ENCODE data around the gene GAL3ST2. TPM values are rescaled to one million over a fixed set of nuclear protein-coding genes. Genes with fewer than 3 reads are reported as not detected.

Gene GAL3ST2
- polyA plus RNA-seq, 1 donor from 2014 or later: not detected

GRCh38 chr2:241815477-241816430 is 39.1 kb downstream of the GAL3ST2 start:
- no peaks in the 10 kb centered on the region for H3K9me3 ChIP-seq (ENCODE audit: low read length)
- H2AFZ ChIP-seq (ENCODE audit: low read depth, low read length): no peak overlapping the region
- no peak overlapping the region for H3K4me2 ChIP-seq (ENCODE audit: low read length)
- H4K20me1 ChIP-seq (ENCODE audit: insufficient read depth): no peaks in the 10 kb centered on the region
- TF ChIP-seq REST (IDR thresholded peaks at IDR 0.05; ENCODE audit: borderline replicate concordance) (no peak), TAF1 (IDR thresholded peaks at IDR 0.05; ENCODE audit: low read depth) (no peak), EZH2 (IDR thresholded peaks at IDR 0.05; ENCODE audit: borderline replicate concordance, insufficient read depth, low read length, poor library complexity, severe bottlenecking) (no peak), EP300 (conservative IDR thresholded peaks at IDR 0.05; ENCODE audit: poor library complexity, severe bottlenecking) (no peak), MXI1 (conservative IDR thresholded peaks at IDR 0.05; ENCODE audit: poor library complexity, severe bottlenecking) (no peak), SMC3 (conservative IDR thresholded peaks at IDR 0.05; ENCODE audit: poor library complexity) (no peak)
- no peak overlapping the region for H3K9ac ChIP-seq (ENCODE audit: low read length)
- no peaks in the 10 kb centered on the region for H3K9me2 ChIP-seq (ENCODE audit: insufficient read depth, low read length)
- H3K4me3 ChIP-seq (ENCODE audit: low read length): no peak overlapping the region
- no peaks in the 10 kb centered on the region for H3K36me3 ChIP-seq (ENCODE audit: insufficient read depth, low read length)
- no peaks in the 10 kb centered on the region for H3K27me3 ChIP-seq (ENCODE audit: insufficient read depth, low read depth, low read length)
- H3F3A ChIP-seq (ENCODE audit: insufficient read depth, low read length, poor library complexity, severe bottlenecking): no peaks in the 10 kb centered on the region
- H3K79me2 ChIP-seq (replicated peaks; ENCODE audit: insufficient read depth, low read length): no peaks in the 10 kb centered on the region
- no peak overlapping the region for H3K27ac ChIP-seq (ENCODE audit: low read length)

- no peak overlapping the region for H3K27ac ChIP-seq (ENCODE audit: low read length)
- no peaks in the 10 kb centered on the region for H3K27me3 ChIP-seq (ENCODE audit: insufficient read depth, low read depth, low read length)
- H4K20me1 ChIP-seq (ENCODE audit: insufficient read depth): no peaks in the 10 kb centered on the region
- H3K9ac ChIP-seq (ENCODE audit: low read length): no peak overlapping the region
- H3K4me3 ChIP-seq (ENCODE audit: low read length): no peak overlapping the region
- H2AFZ ChIP-seq (ENCODE audit: low read depth, low read length): no peak overlapping the region
- no peaks in the 10 kb centered on the region for H3K9me3 ChIP-seq (ENCODE audit: low read length)
- no peaks in the 10 kb centered on the region for H3K36me3 ChIP-seq (ENCODE audit: insufficient read depth, low read length)
- H3F3A ChIP-seq (ENCODE audit: insufficient read depth, low read length, poor library complexity, severe bottlenecking): no peaks in the 10 kb centered on the region
- no peaks in the 10 kb centered on the region for H3K9me2 ChIP-seq (ENCODE audit: insufficient read depth, low read length)
- H3K79me2 ChIP-seq (replicated peaks; ENCODE audit: insufficient read depth, low read length): no peaks in the 10 kb centered on the region
- TF ChIP-seq EZH2 (IDR thresholded peaks at IDR 0.05; ENCODE audit: borderline replicate concordance, insufficient read depth, low read length, poor library complexity, severe bottlenecking) (no peak), MXI1 (conservative IDR thresholded peaks at IDR 0.05; ENCODE audit: poor library complexity, severe bottlenecking) (no peak), SMC3 (conservative IDR thresholded peaks at IDR 0.05; ENCODE audit: poor library complexity) (no peak), EP300 (conservative IDR thresholded peaks at IDR 0.05; ENCODE audit: poor library complexity, severe bottlenecking) (no peak), REST (IDR thresholded peaks at IDR 0.05; ENCODE audit: borderline replicate concordance) (no peak), POLR2AphosphoS5 (IDR thresholded peaks at IDR 0.05) (no peak), TAF1 (IDR thresholded peaks at IDR 0.05; ENCODE audit: low read depth) (no peak), RAD21 (conservative IDR thresholded peaks at IDR 0.05) (no peak), CTCF (IDR thresholded peaks at IDR 0.05; ENCODE audit: poor library complexity, severe bottlenecking) (no peak)
- no peak overlapping the region for H3K4me2 ChIP-seq (ENCODE audit: low read length)
Observed at GRCh38 chr2:241816431-241817121, 40.0 kb downstream of the GAL3ST2 start.

All from neural cell (in vitro differentiated cells).